ENCODE measurements around the gene CDCA3. TPM values are rescaled to one million over a fixed set of nuclear protein-coding genes. Genes with fewer than 3 reads are reported as not detected.

CDCA3 gene
- total RNA-seq, 4 donors from 2014 or later = 1.2 to 2.9 (median 1.5) TPM

DNA sequence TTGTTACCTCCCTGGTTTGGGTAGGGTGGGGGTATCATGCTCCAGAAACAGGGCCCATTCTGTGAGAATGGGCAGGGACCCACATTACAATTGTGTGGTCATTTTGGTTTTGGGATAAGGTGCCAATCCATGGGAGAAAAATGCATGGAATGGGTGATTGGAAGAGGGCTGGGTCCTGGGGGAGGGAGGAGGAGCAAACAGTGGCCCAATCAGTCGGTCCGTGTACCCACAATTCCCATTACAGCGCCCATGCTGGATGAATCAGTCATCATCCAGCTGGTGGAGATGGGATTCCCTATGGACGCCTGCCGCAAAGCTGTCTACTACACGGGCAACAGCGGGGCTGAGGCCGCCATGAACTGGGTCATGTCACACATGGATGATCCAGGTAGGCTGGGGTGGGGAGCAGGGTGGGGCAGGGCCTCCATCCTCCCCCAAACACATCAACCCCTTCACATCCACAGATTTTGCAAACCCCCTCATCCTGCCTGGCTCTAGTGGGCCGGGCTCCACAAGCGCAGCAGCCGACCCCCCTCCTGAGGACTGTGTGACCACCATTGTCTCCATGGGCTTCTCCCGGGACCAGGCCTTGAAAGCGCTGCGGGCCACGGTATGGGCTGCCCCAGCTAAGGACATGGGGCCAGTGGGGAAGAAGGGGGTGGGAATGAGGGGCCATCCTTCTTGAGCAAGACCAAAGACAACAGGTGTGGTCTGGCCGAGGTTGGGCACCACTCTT, 12.7 kb upstream of the CDCA3 start:
- no peak for TF ChIP-seq POLR2AphosphoS5 (IDR thresholded peaks at IDR 0.05)
- TF ChIP-seq, protein P1, sequence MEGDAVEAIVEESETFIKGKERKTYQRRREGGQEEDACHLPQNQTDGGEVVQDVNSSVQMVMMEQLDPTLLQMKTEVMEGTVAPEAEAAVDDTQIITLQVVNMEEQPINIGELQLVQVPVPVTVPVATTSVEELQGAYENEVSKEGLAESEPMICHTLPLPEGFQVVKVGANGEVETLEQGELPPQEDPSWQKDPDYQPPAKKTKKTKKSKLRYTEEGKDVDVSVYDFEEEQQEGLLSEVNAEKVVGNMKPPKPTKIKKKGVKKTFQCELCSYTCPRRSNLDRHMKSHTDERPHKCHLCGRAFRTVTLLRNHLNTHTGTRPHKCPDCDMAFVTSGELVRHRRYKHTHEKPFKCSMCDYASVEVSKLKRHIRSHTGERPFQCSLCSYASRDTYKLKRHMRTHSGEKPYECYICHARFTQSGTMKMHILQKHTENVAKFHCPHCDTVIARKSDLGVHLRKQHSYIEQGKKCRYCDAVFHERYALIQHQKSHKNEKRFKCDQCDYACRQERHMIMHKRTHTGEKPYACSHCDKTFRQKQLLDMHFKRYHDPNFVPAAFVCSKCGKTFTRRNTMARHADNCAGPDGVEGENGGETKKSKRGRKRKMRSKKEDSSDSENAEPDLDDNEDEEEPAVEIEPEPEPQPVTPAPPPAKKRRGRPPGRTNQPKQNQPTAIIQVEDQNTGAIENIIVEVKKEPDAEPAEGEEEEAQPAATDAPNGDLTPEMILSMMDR (IDR thresholded peaks at IDR 0.05) = no peak
- peaks cover 13 to 17% (median 16%) of the 10 kb centered on the region in 4 donors for H3K4me1 ChIP-seq
- intact Hi-C loops (cut with DNase I) = loop anchor here (5.0 kb wide), 1 partner anchor 44 kb away; no protein-coding TSS in a partner anchor
- 97% methylated on average over 10 of the region's 16 CpGs for WGBS
- H3K4me3 ChIP-seq = no peak overlapping the region
- no peak for DNase-seq (ENCODE audit: extremely low spot score)
- H3K36me3 ChIP-seq = peaks cover 44 to 75% (median 72%) of the 10 kb centered on the region in 4 donors
- no peaks in the 10 kb centered on the region for H3K9me3 ChIP-seq
- H3K27me3 ChIP-seq = no peaks in the 10 kb centered on the region
- no peak overlapping the region for H3K27ac ChIP-seq (replicated peaks in 1 of 4)

DNA sequence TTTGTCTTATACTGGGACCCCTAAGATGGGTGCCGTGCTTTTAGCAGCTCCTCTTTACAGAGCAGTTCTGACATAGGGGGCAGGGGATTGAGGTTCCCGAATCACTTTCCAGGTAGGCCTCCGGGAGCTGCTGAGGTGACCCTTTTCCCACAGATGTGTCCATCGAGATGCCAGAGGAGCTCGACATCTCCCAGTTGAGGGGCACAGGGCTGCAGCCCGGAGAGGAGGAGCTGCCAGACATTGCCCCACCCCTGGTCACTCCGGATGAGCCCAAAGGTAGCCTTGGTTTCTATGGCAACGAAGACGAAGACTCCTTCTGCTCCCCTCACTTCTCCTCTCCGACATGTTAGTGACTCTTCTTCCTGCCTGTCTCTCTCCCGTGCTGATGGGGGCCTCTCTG, 11.9 kb upstream of the CDCA3 start:
- no peaks in the 10 kb centered on the region for H3K9me3 ChIP-seq
- WGBS = 96% methylated on average over 11 of the region's 11 CpGs
- TF ChIP-seq, protein P1 (IDR thresholded peaks at IDR 0.05) = no peak
- no peak for TF ChIP-seq EP300 (IDR thresholded peaks at IDR 0.05)
- TF ChIP-seq POLR2AphosphoS5 (IDR thresholded peaks at IDR 0.05) = no peak
- no peak for TF ChIP-seq POLR2A (IDR thresholded peaks at IDR 0.05; ENCODE audit: low read depth)
- H3K27me3 ChIP-seq = no peaks in the 10 kb centered on the region
- intact Hi-C loops (cut with DNase I) = loop anchor here (5.0 kb wide), 1 partner anchor 44 kb away; no protein-coding TSS in a partner anchor
- peaks cover 51 to 82% (median 78%) of the 10 kb centered on the region in 4 donors for H3K36me3 ChIP-seq
- H3K4me1 ChIP-seq = peaks cover 7 to 10% (median 9%) of the 10 kb centered on the region in 4 donors
- DNase-seq (ENCODE audit: extremely low spot score) = no peak
- no peak overlapping the region for H3K4me3 ChIP-seq
- no peak overlapping the region for H3K27ac ChIP-seq (replicated peaks in 1 of 4)

DNA sequence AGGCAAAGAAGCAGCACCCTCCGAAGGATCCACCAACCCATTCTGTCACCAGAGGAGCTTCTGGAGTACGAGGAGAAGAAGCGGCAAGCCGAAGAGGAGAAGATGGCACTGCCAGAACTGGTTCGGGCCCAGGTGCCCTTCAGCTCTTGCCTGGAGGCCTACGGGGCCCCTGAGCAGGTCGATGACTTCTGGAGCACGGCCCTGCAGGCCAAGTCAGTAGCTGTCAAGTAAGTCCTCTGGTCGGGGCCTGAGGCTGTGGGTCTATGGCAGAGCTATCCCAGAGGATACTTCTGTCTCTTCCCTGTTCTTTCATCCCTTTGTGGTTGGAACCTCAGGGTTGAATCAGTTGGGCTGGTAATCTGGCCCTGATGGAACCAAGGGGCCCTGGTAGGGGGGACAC, 10.3 kb upstream of the CDCA3 start:
- Histone ChIP-seq H3K27me3 (no peaks in the 10 kb centered on the region), H3K36me3 (peaks cover 62 to 98% (median 95%) of the 10 kb centered on the region in 4 donors), H3K4me1 (peaks cover under 1 to 2% (median 1%) of the 10 kb centered on the region in 4 donors), H3K9me3 (no peaks in the 10 kb centered on the region), H3K27ac (replicated peaks in 1 of 4) (no peak overlapping the region), H3K4me3 (no peak overlapping the region)
- WGBS = 95% methylated on average over 8 of the region's 9 CpGs
- no peak for DNase-seq (ENCODE audit: extremely low spot score)
- TF ChIP-seq POLR2A (IDR thresholded peaks at IDR 0.05; ENCODE audit: low read depth) (no peak), POLR2AphosphoS5 (IDR thresholded peaks at IDR 0.05) (no peak)
- intact Hi-C loops (cut with DNase I) = loop anchor here (5.0 kb wide), 1 partner anchor 46 kb away; no protein-coding TSS in a partner anchor

DNA sequence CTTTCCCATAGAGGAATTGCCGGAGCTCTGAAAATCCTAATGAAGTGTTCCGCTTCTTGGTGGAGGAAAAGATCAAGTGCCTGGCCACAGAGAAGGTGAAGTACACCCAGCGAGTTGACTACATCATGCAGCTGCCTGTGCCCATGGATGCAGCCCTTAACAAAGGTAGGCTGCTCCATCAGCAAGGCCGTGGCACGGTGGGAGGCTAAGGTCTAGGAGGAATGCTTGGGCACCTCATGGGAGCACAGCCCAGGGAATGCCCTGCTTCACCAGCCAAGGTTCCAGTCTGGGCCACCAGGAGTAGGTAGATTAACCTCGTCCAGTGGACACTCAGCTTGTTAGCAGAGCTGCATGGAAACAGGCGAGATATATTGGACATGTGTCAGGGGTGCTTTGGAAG, 9.9 kb upstream of the CDCA3 start:
- Histone ChIP-seq H3K36me3 (peaks cover 66 to 100% (median 97%) of the 10 kb centered on the region in 4 donors), H3K27ac (replicated peaks in 1 of 4) (no peak overlapping the region), H3K27me3 (no peaks in the 10 kb centered on the region), H3K4me3 (no peak overlapping the region), H3K9me3 (no peaks in the 10 kb centered on the region), H3K4me1 (no peaks in the 10 kb centered on the region)
- TF ChIP-seq POLR2AphosphoS5 (IDR thresholded peaks at IDR 0.05) (no peak), EP300 (IDR thresholded peaks at IDR 0.05) (no peak)
- TF ChIP-seq, protein P1 (IDR thresholded peaks at IDR 0.05) = no peak
- intact Hi-C loops (cut with DNase I) = loop anchor here (5.0 kb wide), 1 partner anchor 46 kb away; no protein-coding TSS in a partner anchor
- WGBS = 92% methylated on average over 7 of the region's 7 CpGs
- no peak for DNase-seq (ENCODE audit: extremely low spot score)

DNA sequence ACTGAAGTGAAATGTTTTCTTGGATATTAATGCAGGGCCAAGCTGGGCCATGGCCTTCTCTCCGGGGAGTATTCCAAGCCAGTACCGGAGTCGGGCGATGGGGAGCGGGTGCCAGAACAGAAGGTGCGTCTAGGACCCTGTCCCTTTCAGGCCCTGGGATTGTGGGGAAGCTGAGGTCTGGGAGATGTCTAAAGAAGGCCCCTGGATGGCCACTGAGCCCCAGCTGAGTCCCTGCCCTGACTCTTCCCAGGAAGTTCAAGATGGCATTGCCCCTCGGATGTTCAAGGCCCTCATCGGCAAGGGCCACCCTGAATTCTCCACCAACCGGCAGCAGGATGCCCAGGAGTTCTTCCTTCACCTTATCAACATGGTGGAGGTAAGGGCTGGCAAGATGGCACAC, 9.0 kb upstream of the CDCA3 start:
- intact Hi-C loops (cut with DNase I) = loop anchor here (5.0 kb wide), 1 partner anchor 47 kb away; no protein-coding TSS in a partner anchor
- no peak for DNase-seq (ENCODE audit: extremely low spot score)
- WGBS = 95% methylated on average over 8 of the region's 9 CpGs
- Histone ChIP-seq H3K9me3 (no peaks in the 10 kb centered on the region), H3K36me3 (peaks cover 71 to 99% (median 99%) of the 10 kb centered on the region in 4 donors), H3K4me3 (no peak overlapping the region), H3K27ac (replicated peaks in 1 of 4) (no peak overlapping the region), H3K27me3 (no peaks in the 10 kb centered on the region), H3K4me1 (no peaks in the 10 kb centered on the region)
- TF ChIP-seq POLR2AphosphoS5 (IDR thresholded peaks at IDR 0.05) (no peak), EP300 (IDR thresholded peaks at IDR 0.05) (no peak), POLR2A (IDR thresholded peaks at IDR 0.05; ENCODE audit: low read depth) (no peak)
- TF ChIP-seq, protein P1 (IDR thresholded peaks at IDR 0.05) = no peak
